Upper lobe of right lung (tissue), 1 donor: Measurements from ENCODE around the gene WASF3. TPM values are rescaled to one million over a fixed set of nuclear protein-coding genes. Genes with fewer than 3 reads are reported as not detected.
"Not testable (repeated sequence)": the region's sequence is repeated elsewhere in the genome, so short reads cannot be mapped to it uniquely, and the experiment has no call there.

ENCODE experiments used
- ATAC-seq: fragments of 200-7000 bp; cut with Tn5 transposase; one replicate; pipeline ENCODE4 v1.9.1; 2020; ENCODE audit warnings: mild to moderate bottlenecking, moderate library complexity
- DNase-seq: peaks from one replicate; pipeline ENCODE4 v3.0.0-alpha.2; 2020
- H3K27ac ChIP-seq: fragments of 200-600 bp; one replicate; pipeline ENCODE4 v1.8.0; 2022
- H3K27me3 ChIP-seq: fragments of 200-600 bp; one replicate; pipeline ENCODE4 v1.8.0; 2022; ENCODE audit warnings: mild to moderate bottlenecking
- H3K36me3 ChIP-seq: fragments of 200-600 bp; one replicate; pipeline ENCODE4 v1.8.0; 2022
- H3K4me1 ChIP-seq: fragments of 200-600 bp; one replicate; pipeline ENCODE4 v1.8.0; 2022
- H3K4me3 ChIP-seq: fragments of 200-600 bp; one replicate; pipeline ENCODE4 v1.8.0; 2022; ENCODE audit warnings: mild to moderate bottlenecking
- H3K9me3 ChIP-seq: fragments of 200-600 bp; one replicate; pipeline ENCODE4 v1.8.0; 2022
- intact Hi-C: fragments of 100-400 bp; cut with DNase I; formaldehyde crosslinking; loops from one replicate; pipeline ENCODE4 v1.11.0; 2022
- total RNA-seq: library from RNA; stranded (reverse); fragmentation: NEBNext Ultra II Directional; extraction: Animal tissue kit (Norgen Biotek cat#: 25700); gene quantifications from one replicate; pipeline ENCODE4 v1.2.1, GENCODE V29; 2021
- TF ChIP-seq, protein P1 (sequence below): fragments of 200-600 bp; IDR thresholded peaks from one replicate; pipeline ENCODE4 v1.8.0; 2022; ENCODE audit warnings: antibody characterized with exemption
- donor health status: DM: no; HTN: yes; CAD: no; lungs with severe emphysema.

Gene WASF3
- total RNA-seq, 1 donor from 2014 or later = 27.9 TPM

GRCh38 chr13:26718146-26718545 is 160.7 kb downstream of the WASF3 start:
- no peak for ATAC-seq
- H3K4me3 ChIP-seq = no peak overlapping the region
- intact Hi-C loops = no loop called here
- no peaks in the 10 kb centered on the region for H3K36me3 ChIP-seq
- TF ChIP-seq, protein P1, sequence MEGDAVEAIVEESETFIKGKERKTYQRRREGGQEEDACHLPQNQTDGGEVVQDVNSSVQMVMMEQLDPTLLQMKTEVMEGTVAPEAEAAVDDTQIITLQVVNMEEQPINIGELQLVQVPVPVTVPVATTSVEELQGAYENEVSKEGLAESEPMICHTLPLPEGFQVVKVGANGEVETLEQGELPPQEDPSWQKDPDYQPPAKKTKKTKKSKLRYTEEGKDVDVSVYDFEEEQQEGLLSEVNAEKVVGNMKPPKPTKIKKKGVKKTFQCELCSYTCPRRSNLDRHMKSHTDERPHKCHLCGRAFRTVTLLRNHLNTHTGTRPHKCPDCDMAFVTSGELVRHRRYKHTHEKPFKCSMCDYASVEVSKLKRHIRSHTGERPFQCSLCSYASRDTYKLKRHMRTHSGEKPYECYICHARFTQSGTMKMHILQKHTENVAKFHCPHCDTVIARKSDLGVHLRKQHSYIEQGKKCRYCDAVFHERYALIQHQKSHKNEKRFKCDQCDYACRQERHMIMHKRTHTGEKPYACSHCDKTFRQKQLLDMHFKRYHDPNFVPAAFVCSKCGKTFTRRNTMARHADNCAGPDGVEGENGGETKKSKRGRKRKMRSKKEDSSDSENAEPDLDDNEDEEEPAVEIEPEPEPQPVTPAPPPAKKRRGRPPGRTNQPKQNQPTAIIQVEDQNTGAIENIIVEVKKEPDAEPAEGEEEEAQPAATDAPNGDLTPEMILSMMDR = no peak
- H3K27me3 ChIP-seq = no peaks in the 10 kb centered on the region
- no peak for DNase-seq
- H3K4me1 ChIP-seq = no peaks in the 10 kb centered on the region
- no peaks in the 10 kb centered on the region for H3K9me3 ChIP-seq
- no peak overlapping the region for H3K27ac ChIP-seq

GRCh38 chr13:26718872-26719271 is 161.4 kb downstream of the WASF3 start:
- H3K27ac ChIP-seq = no peak overlapping the region
- H3K36me3 ChIP-seq = no peaks in the 10 kb centered on the region
- DNase-seq = no peak
- H3K4me3 ChIP-seq = no peak overlapping the region
- H3K27me3 ChIP-seq = no peaks in the 10 kb centered on the region
- no peak for ATAC-seq
- intact Hi-C loops = no loop called here
- no peaks in the 10 kb centered on the region for H3K4me1 ChIP-seq
- H3K9me3 ChIP-seq = no peaks in the 10 kb centered on the region
- TF ChIP-seq, protein P1 = no peak

DNA sequence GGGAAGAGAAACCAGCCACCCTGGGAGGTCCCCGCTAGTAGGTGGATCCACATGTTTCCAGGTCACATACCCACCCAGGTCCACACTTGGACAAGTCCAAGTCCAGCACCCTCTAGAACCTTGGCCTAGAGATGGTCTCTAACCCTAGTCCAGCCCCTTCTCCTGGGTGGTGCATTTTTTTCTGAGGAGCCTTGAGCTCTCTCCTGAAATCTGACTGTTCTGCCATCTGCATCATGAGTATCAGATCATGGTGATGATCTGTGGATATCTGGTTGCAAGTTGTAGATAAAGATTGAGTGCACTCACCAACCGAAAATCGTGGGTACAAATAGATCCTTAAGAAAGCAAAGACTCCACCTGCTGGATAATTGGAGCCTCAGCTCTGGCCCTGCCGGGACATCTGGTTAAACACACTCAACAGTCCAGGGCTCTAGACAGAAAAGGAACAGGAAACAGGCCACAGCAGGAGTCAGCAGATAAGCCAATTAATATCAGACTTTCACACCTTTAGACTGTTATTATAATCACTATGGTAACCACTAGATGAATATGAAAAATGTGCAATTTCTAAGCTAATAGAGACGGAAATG is 162.0 kb downstream of the WASF3 start:
- intact Hi-C loops = no loop called here
- Histone ChIP-seq H3K27ac (no peak overlapping the region), H3K9me3 (no peaks in the 10 kb centered on the region), H3K4me3 (no peak overlapping the region), H3K27me3 (no peaks in the 10 kb centered on the region), H3K4me1 (no peaks in the 10 kb centered on the region), H3K36me3 (no peaks in the 10 kb centered on the region)
- ATAC-seq (no peak), DNase-seq (no peak)
- TF ChIP-seq, protein P1 = no peak

GRCh38 chr13:26721251-26722121 is 164.0 kb downstream of the WASF3 start:
- Histone ChIP-seq H3K27ac (no peak overlapping the region), H3K27me3 (no peaks in the 10 kb centered on the region), H3K9me3 (no peaks in the 10 kb centered on the region), H3K4me3 (no peak overlapping the region), H3K4me1 (no peaks in the 10 kb centered on the region), H3K36me3 (no peaks in the 10 kb centered on the region)
- ATAC-seq (peak; percentile 41), DNase-seq (peak; percentile 61)
- intact Hi-C loops = no loop called here
- TF ChIP-seq, protein P1 = no peak

GRCh38 chr13:26722321-26722720 is 164.8 kb downstream of the WASF3 start:
- Histone ChIP-seq H3K36me3 (no peaks in the 10 kb centered on the region), H3K4me1 (no peaks in the 10 kb centered on the region), H3K4me3 (no peak overlapping the region), H3K27me3 (no peaks in the 10 kb centered on the region), H3K9me3 (no peaks in the 10 kb centered on the region), H3K27ac (no peak overlapping the region)
- DNase-seq (no peak), ATAC-seq (no peak)
- TF ChIP-seq, protein P1 = no peak
- intact Hi-C loops = no loop called here

DNA sequence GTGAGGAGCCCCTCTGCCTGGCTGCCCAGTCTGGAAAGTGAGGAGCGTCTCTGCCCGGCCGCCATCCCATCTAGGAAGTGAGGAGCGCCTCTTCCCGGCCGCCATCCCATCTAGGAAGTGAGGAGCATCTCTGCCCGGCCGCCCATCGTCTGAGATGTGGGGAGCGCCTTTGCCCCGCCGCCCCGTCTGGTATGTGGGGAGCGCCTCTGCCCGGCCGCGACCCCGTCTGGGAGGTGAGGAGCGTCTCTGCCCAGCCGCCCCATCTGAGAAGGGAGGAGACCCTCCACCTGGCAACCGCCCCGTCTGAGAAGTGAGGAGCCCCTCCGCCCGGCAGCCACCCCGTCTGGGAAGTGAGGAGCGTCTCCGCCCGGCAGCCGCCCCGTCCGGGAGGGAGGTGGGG is 166.1 kb downstream of the WASF3 start:
- ATAC-seq, H3K4me3 ChIP-seq, intact Hi-C loops, H3K27me3 ChIP-seq, H3K4me1 ChIP-seq, H3K9me3 ChIP-seq, DNase-seq, H3K27ac ChIP-seq, H3K36me3 ChIP-seq: not testable (repeated sequence)
